Peyer's patch (tissue), 4 donors: Measurements from ENCODE around the gene LRRC63.

Source experiments
- CTCF ChIP-seq, 6 experiments: fragments of 450-650 bp in 4 of 6; fragments of 200-600 bp in 2 of 6; sonication (generic) in 1 of 6; IDR thresholded peaks; one replicate each; pipeline ENCODE4 v1.5.1; 2017 to 2019; ENCODE audit warnings: antibody characterized with exemption in 6 of 6, mild to moderate bottlenecking in 3 of 6, moderate library complexity in 1 of 6
- POLR2A ChIP-seq, 2 donors: fragments of 450-650 bp; IDR thresholded peaks; one replicate each; pipeline ENCODE4 v1.5.1; 2017; ENCODE audit warnings: antibody characterized with exemption in 2 of 2, mild to moderate bottlenecking in 2 of 2, moderate library complexity in 2 of 2

GRCh38 chr13:46310066-46310465, 98.3 kb downstream of the LRRC63 start:
- TF ChIP-seq CTCF (IDR thresholded peaks at IDR 0.05) (no peak), POLR2A (IDR thresholded peaks at IDR 0.05) (no peak)
